ENCODE results near the gene KCNJ10.

Gene KCNJ10

DNA sequence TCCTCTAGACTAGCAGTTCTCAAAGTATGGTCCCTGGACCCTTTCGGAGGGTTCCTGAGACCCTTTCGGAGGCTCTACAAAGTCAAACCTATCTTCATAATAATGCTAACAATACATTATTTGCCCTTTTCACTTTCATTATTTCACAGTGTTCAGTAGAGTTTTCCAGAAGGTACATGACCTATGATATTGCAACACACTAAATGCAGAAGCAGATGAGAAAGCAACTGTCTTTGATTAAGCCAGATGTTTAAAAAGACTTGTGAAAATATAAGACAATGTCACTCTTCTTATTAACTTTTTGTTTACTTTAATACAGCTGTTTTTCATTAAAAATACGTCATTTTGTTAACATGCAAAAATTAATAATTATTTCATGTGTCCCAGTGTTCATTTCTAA lies 5.8 kb downstream of the KCNJ10 start:
- H3K27me3 ChIP-seq (ENCODE audit: control insufficient read depth, insufficient read depth, low read length): no peaks in the 10 kb centered on the region
- H3K27ac ChIP-seq: no peak overlapping the region
- no peaks in the 10 kb centered on the region for H3K36me3 ChIP-seq (ENCODE audit: control insufficient read depth, insufficient read depth, low read length)
- no peaks in the 10 kb centered on the region for H3K79me2 ChIP-seq
- no peaks in the 10 kb centered on the region for H3K9me3 ChIP-seq (ENCODE audit: control insufficient read depth, low read length)
- H3K4me3 ChIP-seq (ENCODE audit: low read depth, low read length): no peak overlapping the region
- H2AFZ ChIP-seq: no peak overlapping the region
- TF ChIP-seq, protein P1, sequence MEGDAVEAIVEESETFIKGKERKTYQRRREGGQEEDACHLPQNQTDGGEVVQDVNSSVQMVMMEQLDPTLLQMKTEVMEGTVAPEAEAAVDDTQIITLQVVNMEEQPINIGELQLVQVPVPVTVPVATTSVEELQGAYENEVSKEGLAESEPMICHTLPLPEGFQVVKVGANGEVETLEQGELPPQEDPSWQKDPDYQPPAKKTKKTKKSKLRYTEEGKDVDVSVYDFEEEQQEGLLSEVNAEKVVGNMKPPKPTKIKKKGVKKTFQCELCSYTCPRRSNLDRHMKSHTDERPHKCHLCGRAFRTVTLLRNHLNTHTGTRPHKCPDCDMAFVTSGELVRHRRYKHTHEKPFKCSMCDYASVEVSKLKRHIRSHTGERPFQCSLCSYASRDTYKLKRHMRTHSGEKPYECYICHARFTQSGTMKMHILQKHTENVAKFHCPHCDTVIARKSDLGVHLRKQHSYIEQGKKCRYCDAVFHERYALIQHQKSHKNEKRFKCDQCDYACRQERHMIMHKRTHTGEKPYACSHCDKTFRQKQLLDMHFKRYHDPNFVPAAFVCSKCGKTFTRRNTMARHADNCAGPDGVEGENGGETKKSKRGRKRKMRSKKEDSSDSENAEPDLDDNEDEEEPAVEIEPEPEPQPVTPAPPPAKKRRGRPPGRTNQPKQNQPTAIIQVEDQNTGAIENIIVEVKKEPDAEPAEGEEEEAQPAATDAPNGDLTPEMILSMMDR (IDR thresholded peaks at IDR 0.05): no peak
- no peak overlapping the region for H3K9ac ChIP-seq
- no peaks in the 10 kb centered on the region for H3K4me1 ChIP-seq
- no peak overlapping the region for H3K4me2 ChIP-seq (ENCODE audit: low read length)

DNA sequence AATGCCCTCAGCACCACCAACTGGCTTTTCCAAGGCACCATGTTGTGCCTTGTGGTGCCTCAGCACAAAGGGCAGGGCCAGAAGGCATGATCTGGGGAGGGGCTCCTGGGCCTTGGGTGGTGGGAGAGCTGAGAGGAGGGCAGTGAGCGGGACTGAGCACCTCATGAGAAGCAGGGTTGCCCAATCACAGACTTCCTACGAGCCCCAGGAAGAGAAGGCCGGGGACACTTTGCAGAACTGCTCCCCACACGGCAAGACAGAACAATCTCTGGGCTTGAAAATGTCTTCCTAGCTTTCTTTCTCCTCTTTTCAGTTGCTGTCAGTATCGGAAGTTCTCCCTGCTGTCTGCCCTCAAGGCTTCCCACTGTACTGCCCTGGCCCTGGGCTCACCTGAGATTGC lies 6.8 kb downstream of the KCNJ10 start:
- H3K27ac ChIP-seq: no peak overlapping the region
- no peaks in the 10 kb centered on the region for H3K4me1 ChIP-seq
- no peaks in the 10 kb centered on the region for H3K79me2 ChIP-seq
- H2AFZ ChIP-seq: no peak overlapping the region
- H3K4me2 ChIP-seq (ENCODE audit: low read length): no peak overlapping the region
- no peak overlapping the region for H3K9ac ChIP-seq
- no peak overlapping the region for H3K4me3 ChIP-seq (ENCODE audit: low read depth, low read length)
- TF ChIP-seq, protein P1 (IDR thresholded peaks at IDR 0.05): no peak
- no peaks in the 10 kb centered on the region for H3K36me3 ChIP-seq (ENCODE audit: control insufficient read depth, insufficient read depth, low read length)
- no peaks in the 10 kb centered on the region for H3K27me3 ChIP-seq (ENCODE audit: control insufficient read depth, insufficient read depth, low read length)
- H3K9me3 ChIP-seq (ENCODE audit: control insufficient read depth, low read length): no peaks in the 10 kb centered on the region

DNA sequence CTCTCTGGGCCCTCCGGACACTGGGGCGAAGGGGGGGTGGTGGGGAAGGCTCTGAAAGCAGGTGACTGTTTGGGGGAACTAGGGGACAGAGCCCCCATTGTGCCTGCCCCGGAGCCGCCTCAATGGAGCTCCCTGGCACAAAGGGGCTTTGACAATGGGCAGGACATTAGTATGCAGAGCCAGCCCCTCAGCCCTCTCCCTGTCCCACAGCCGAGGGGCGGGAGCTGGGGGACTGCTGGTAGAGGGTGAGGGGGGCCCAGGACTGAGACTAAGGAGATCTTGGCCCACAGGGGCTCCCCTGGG lies 7.8 kb downstream of the KCNJ10 start:
- Histone ChIP-seq H3K4me3 (ENCODE audit: low read depth, low read length) (no peak overlapping the region), H3K27me3 (ENCODE audit: control insufficient read depth, insufficient read depth, low read length) (no peaks in the 10 kb centered on the region), H3K9ac (no peak overlapping the region), H3K9me3 (ENCODE audit: control insufficient read depth, low read length) (no peaks in the 10 kb centered on the region), H2AFZ (no peak overlapping the region), H3K4me2 (ENCODE audit: low read length) (no peak overlapping the region), H3K79me2 (no peaks in the 10 kb centered on the region), H3K27ac (no peak overlapping the region), H3K36me3 (ENCODE audit: control insufficient read depth, insufficient read depth, low read length) (no peaks in the 10 kb centered on the region), H3K4me1 (no peaks in the 10 kb centered on the region)
- TF ChIP-seq, protein P1 (IDR thresholded peaks at IDR 0.05): no peak

DNA sequence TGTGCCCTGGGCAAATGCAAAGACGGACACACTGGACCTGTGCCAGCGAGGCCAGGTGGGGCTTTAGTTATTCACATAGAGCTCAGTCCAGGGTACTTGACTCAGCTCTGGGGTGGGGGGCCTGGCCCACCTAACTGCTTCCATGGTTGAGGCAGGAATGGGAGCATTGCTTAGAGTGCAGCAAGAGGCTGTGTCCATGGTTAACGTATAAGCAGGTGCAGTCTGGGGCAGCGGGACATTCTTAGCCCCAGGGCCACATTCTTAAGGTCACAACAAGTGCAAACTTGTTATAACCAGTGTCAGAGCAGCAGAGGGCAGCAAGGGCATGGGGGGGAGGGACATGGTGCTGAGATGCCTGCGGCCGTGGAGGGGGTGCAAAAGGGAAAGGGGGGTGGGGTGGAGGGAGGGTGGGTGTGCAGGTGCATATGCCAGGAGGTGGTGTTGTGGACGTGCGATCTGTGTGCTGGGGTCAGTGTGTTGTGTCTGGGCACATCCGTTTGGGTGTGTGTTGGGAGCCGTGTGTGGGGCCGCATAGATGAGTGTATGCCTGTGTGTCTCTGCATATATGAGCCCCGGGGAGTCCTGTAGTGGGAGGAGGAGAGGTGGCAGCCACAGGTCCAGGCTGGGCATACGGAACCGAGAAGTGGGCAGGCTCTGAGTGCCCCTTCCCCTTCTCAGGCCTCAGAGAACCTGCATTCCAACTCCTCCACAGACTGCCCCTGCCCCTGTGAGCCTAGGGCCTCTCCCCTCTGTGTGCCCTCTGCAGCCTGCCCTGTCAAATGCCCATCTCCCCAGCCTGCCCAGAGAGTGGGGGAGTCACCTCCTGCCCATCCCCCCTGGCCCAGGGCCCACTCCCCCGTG lies 8.4 kb downstream of the KCNJ10 start:
- H3K27ac ChIP-seq: no peak overlapping the region
- TF ChIP-seq, protein P1 (IDR thresholded peaks at IDR 0.05): no peak
- H3K4me2 ChIP-seq (ENCODE audit: low read length): no peak overlapping the region
- no peaks in the 10 kb centered on the region for H3K9me3 ChIP-seq (ENCODE audit: control insufficient read depth, low read length)
- no peaks in the 10 kb centered on the region for H3K36me3 ChIP-seq (ENCODE audit: control insufficient read depth, insufficient read depth, low read length)
- H2AFZ ChIP-seq: no peak overlapping the region
- no peaks in the 10 kb centered on the region for H3K27me3 ChIP-seq (ENCODE audit: control insufficient read depth, insufficient read depth, low read length)
- H3K9ac ChIP-seq: no peak overlapping the region
- H3K4me3 ChIP-seq (ENCODE audit: low read depth, low read length): no peak overlapping the region
- H3K79me2 ChIP-seq: no peaks in the 10 kb centered on the region
- no peaks in the 10 kb centered on the region for H3K4me1 ChIP-seq

DNA sequence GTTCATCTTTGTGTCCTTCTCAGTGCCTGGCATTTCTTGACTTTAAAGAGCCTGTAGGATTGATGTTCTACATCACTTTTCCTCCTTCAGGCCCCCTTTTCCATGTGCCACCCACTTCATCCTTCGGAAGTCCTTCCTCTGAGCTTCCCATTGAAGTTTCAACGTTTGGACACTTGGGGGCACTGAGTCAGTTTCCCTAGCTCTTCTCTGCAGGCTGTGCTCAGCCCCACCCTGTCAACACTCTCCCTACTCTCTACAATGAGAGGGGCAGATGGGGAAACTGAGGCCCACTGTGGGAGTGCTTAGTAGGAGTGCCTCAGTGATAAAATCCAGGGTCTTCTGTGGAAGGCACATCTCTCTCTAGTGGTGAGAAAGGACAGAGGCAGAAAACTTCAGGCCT lies 11.9 kb downstream of the KCNJ10 start:
- H3K4me3 ChIP-seq (ENCODE audit: low read depth, low read length): no peak overlapping the region
- no peaks in the 10 kb centered on the region for H3K4me1 ChIP-seq
- no peaks in the 10 kb centered on the region for H3K79me2 ChIP-seq
- no peaks in the 10 kb centered on the region for H3K36me3 ChIP-seq (ENCODE audit: control insufficient read depth, insufficient read depth, low read length)
- H2AFZ ChIP-seq: no peak overlapping the region
- H3K9ac ChIP-seq: no peak overlapping the region
- TF ChIP-seq, protein P1 (IDR thresholded peaks at IDR 0.05): no peak
- no peaks in the 10 kb centered on the region for H3K27me3 ChIP-seq (ENCODE audit: control insufficient read depth, insufficient read depth, low read length)
- H3K27ac ChIP-seq: no peak overlapping the region
- no peaks in the 10 kb centered on the region for H3K9me3 ChIP-seq (ENCODE audit: control insufficient read depth, low read length)
- no peak overlapping the region for H3K4me2 ChIP-seq (ENCODE audit: low read length)

Measured in parathyroid adenoma (tissue), 2 donors.